GM23338 (cell line): ENCODE results near the gene CD69. TPM values are rescaled to one million over a fixed set of nuclear protein-coding genes. Genes with fewer than 3 reads are reported as not detected.

Source experiments
- ATAC-seq: fragments of 200-7000 bp; cut with Tn5 transposase; 3 replicates; pipeline ENCODE4 v1.9.1; 2020
- DNase-seq: peaks from one replicate; pipeline ENCODE4 v3.0.0-alpha.2; 2015; ENCODE audit warnings: low spot score
- H2AFZ ChIP-seq: fragments of 200-600 bp; sonication (generic); 2 replicates; pipeline ENCODE4 v1.8.0; 2016; ENCODE audit warnings: antibody characterized with exemption, mild to moderate bottlenecking, moderate library complexity
- H3F3A ChIP-seq: fragments of 200-600 bp; sonication (generic); replicated peaks from 2 replicates; pipeline ENCODE4 v1.8.0; 2017; ENCODE audit warnings: antibody characterized with exemption, mixed run types, low read depth
- H3K27ac ChIP-seq: fragments of 200-600 bp; sonication (generic); 2 replicates; pipeline ENCODE4 v1.6.1; 2016; ENCODE audit warnings: low read depth
- H3K27me3 ChIP-seq: fragments of 200-600 bp; sonication (generic); 2 replicates; pipeline ENCODE4 v1.8.0; 2016; ENCODE audit warnings: mild to moderate bottlenecking, mixed run types, moderate library complexity; ENCODE audit not compliant: insufficient read depth
- H3K36me3 ChIP-seq: fragments of 200-600 bp; sonication (generic); 2 replicates; pipeline ENCODE4 v1.8.0; 2016; ENCODE audit warnings: mild to moderate bottlenecking; ENCODE audit not compliant: insufficient read depth
- H3K4me1 ChIP-seq: fragments of 200-600 bp; sonication (generic); 2 replicates; pipeline ENCODE4 v1.8.0; 2016; ENCODE audit warnings: mild to moderate bottlenecking, moderate library complexity; ENCODE audit not compliant: insufficient read depth
- H3K4me2 ChIP-seq: fragments of 200-600 bp; sonication (generic); 2 replicates; pipeline ENCODE4 v1.7.1; 2017; ENCODE audit warnings: mixed run types
- H3K4me3 ChIP-seq: fragments of 200-600 bp; sonication (generic); 2 replicates; pipeline ENCODE4 v1.6.1; 2016; ENCODE audit warnings: mixed run types
- H3K79me2 ChIP-seq: fragments of 200-600 bp; sonication (generic); replicated peaks from 2 replicates; pipeline ENCODE4 v1.8.0; 2017; ENCODE audit warnings: mild to moderate bottlenecking; ENCODE audit not compliant: insufficient read depth
- H3K9me2 ChIP-seq: fragments of 200-600 bp; sonication (generic); 2 replicates; pipeline ENCODE4 v1.8.0; 2017; ENCODE audit not compliant: insufficient read depth
- H4K20me1 ChIP-seq: fragments of 200-600 bp; sonication (generic); replicated peaks from 2 replicates; pipeline ENCODE4 v1.8.0; 2017; ENCODE audit warnings: mild to moderate bottlenecking; ENCODE audit not compliant: insufficient read depth
- H3K27ac Mint-ChIP-seq: 2 replicates; pipeline ENCODE4 v1.8.0; 2020; ENCODE audit warnings: inconsistent platforms, mild to moderate bottlenecking, moderate library complexity, mixed read lengths
- H3K27me3 Mint-ChIP-seq: 3 replicates; pipeline ENCODE4 v1.8.0; 2022; ENCODE audit warnings: low read depth, mild to moderate bottlenecking, moderate library complexity, mixed read lengths, inconsistent platforms; ENCODE audit not compliant: insufficient read depth, poor library complexity
- H3K36me3 Mint-ChIP-seq: 3 replicates; pipeline ENCODE4 v1.8.0; 2021; ENCODE audit warnings: low read depth, mild to moderate bottlenecking, inconsistent platforms, moderate library complexity, mixed read lengths
- H3K4me1 Mint-ChIP-seq: 3 replicates; pipeline ENCODE4 v1.8.0; 2020; ENCODE audit warnings: mild to moderate bottlenecking, inconsistent platforms, mixed read lengths
- H3K4me3 Mint-ChIP-seq: 3 replicates; pipeline ENCODE4 v1.8.0; 2021; ENCODE audit warnings: moderate library complexity, mild to moderate bottlenecking, inconsistent platforms, mixed read lengths
- H3K9me3 Mint-ChIP-seq: 3 replicates; pipeline ENCODE4 v1.8.0; 2020; ENCODE audit warnings: moderate library complexity, mild to moderate bottlenecking, inconsistent platforms, mixed read lengths
- CREB1 ChIP-seq: fragments of 250-450 bp; sonication (Bioruptor Pico); IDR thresholded peaks from 2 replicates; pipeline ENCODE4 v1.5.0; 2020; ENCODE audit warnings: low read depth, mild to moderate bottlenecking, moderate library complexity
- CTCF ChIP-seq, 2 experiments: fragments of 200-600 bp in 1 of 2; sonication (generic) in 1 of 2; conservative IDR thresholded peaks; 2 replicates each; pipeline versions ENCODE4 v1.5.1 to v1.6.1; 2016 to 2017; ENCODE audit warnings: antibody characterized with exemption in 2 of 2, low read depth in 2 of 2, mild to moderate bottlenecking in 2 of 2, moderate library complexity in 1 of 2
- EZH2 ChIP-seq: fragments of 200-600 bp; sonication (generic); IDR thresholded peaks from one replicate; pipeline ENCODE4 v1.8.0; 2017; ENCODE audit warnings: antibody characterized with exemption, mild to moderate bottlenecking, low read depth; ENCODE audit not compliant: unreplicated experiment
- EZH2phosphoT487 ChIP-seq: fragments of 200-600 bp; sonication (generic); IDR thresholded peaks from one replicate; pipeline ENCODE4 v1.8.1; 2018; ENCODE audit warnings: antibody characterized with exemption; ENCODE audit not compliant: unreplicated experiment
- JUNB ChIP-seq: IDR thresholded peaks from one replicate; pipeline ENCODE4 v1.6.1; 2016; ENCODE audit warnings: antibody characterized with exemption; ENCODE audit not compliant: unreplicated experiment
- NANOG ChIP-seq: IDR thresholded peaks from 2 replicates; pipeline ENCODE4 v1.6.1; 2016; ENCODE audit warnings: antibody characterized with exemption, borderline replicate concordance
- POLR2AphosphoS5 ChIP-seq: IDR thresholded peaks from 2 replicates; pipeline ENCODE4 v1.6.1; 2016; ENCODE audit warnings: antibody characterized with exemption, low read depth
- STAT1 ChIP-seq: IDR thresholded peaks from one replicate; pipeline ENCODE4 v1.6.1; 2016; ENCODE audit warnings: antibody characterized with exemption; ENCODE audit not compliant: unreplicated experiment
- ZNF331 ChIP-seq: fragments of 250-450 bp; sonication (Bioruptor Pico); IDR thresholded peaks from 2 replicates; pipeline ENCODE4 v1.5.0; 2020; ENCODE audit warnings: low read depth, mild to moderate bottlenecking, moderate library complexity
- polyA plus RNA-seq: library from polyadenylated mRNA; unstranded; fragments of >200 nt; fragmentation: Nextera tagmentation; extraction: Ambion mirVana; gene quantifications from 2 replicates; pipeline ENCODE4 v1.2.1, GENCODE V29; 2016
- total RNA-seq: library from RNA; depleted of rRNA; stranded (reverse); fragments of >200 nt; shearing (Covaris generic); gene quantifications from 2 replicates; pipeline ENCODE4 v1.2.3, GENCODE V29; 2014
- TF ChIP-seq, protein P1 (sequence below): IDR thresholded peaks from 2 replicates; pipeline ENCODE4 v1.6.1; 2016; ENCODE audit warnings: antibody characterized with exemption
- TF ChIP-seq, protein P2 (sequence below): IDR thresholded peaks from one replicate; pipeline ENCODE4 v1.6.1; 2018; ENCODE audit warnings: antibody characterized with exemption; ENCODE audit not compliant: unreplicated experiment

CD69 gene
- total and polyA plus RNA-seq, 2 experiments from 2014 or later = not detected

DNA sequence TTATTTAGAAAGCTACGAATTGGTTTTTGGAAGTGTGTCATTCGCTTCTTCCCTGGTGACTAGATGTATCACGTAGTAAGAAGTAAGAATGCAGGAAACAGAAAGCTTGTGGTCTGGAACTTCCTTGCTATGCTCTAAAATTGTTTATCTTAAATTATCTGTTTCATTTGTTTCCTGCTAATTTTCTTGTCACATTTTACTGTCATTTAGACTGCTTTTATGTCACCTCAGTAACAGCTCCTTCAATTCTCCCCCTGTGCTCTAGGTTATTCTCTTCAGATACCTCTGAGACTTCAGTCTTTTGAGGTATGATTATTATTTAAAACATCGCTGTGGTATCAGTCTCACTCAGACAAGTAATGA lies 699 bp upstream of the CD69 start (continued):
- TF ChIP-seq, protein P1, sequence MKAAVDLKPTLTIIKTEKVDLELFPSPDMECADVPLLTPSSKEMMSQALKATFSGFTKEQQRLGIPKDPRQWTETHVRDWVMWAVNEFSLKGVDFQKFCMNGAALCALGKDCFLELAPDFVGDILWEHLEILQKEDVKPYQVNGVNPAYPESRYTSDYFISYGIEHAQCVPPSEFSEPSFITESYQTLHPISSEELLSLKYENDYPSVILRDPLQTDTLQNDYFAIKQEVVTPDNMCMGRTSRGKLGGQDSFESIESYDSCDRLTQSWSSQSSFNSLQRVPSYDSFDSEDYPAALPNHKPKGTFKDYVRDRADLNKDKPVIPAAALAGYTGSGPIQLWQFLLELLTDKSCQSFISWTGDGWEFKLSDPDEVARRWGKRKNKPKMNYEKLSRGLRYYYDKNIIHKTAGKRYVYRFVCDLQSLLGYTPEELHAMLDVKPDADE = no peak
- TF ChIP-seq CREB1 (CRISPR knock-in tag) (no peak), ZNF331 (CRISPR knock-in tag) (no peak), JUNB (no peak), NANOG (no peak)
- TF ChIP-seq, protein P2, sequence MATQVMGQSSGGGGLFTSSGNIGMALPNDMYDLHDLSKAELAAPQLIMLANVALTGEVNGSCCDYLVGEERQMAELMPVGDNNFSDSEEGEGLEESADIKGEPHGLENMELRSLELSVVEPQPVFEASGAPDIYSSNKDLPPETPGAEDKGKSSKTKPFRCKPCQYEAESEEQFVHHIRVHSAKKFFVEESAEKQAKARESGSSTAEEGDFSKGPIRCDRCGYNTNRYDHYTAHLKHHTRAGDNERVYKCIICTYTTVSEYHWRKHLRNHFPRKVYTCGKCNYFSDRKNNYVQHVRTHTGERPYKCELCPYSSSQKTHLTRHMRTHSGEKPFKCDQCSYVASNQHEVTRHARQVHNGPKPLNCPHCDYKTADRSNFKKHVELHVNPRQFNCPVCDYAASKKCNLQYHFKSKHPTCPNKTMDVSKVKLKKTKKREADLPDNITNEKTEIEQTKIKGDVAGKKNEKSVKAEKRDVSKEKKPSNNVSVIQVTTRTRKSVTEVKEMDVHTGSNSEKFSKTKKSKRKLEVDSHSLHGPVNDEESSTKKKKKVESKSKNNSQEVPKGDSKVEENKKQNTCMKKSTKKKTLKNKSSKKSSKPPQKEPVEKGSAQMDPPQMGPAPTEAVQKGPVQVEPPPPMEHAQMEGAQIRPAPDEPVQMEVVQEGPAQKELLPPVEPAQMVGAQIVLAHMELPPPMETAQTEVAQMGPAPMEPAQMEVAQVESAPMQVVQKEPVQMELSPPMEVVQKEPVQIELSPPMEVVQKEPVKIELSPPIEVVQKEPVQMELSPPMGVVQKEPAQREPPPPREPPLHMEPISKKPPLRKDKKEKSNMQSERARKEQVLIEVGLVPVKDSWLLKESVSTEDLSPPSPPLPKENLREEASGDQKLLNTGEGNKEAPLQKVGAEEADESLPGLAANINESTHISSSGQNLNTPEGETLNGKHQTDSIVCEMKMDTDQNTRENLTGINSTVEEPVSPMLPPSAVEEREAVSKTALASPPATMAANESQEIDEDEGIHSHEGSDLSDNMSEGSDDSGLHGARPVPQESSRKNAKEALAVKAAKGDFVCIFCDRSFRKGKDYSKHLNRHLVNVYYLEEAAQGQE = no peak

DNA sequence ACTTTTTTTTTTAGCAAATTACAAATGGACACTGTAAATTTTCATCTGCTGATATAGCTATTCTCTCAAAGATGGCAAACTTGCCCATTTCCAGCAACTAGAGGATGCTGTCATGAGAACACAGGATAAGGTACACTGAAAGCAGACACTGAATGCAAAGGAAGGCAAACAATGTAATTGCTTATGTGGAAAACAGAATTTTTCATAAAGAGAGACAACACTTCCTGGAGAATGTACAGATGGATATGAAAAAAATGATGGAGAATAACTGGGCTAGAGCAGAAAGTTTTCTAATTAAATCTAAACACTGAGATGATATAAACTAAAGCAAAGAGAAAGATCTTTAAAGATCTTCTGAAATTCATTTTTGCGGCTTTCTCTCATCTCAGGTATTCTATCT lies 581 bp downstream of the CD69 start:
- Mint-ChIP-seq H3K27me3 (no peaks in the 10 kb centered on the region), H3K36me3 (no peaks in the 10 kb centered on the region), H3K4me1 (peaks cover 13% of the 10 kb centered on the region; the same call in 2 of the 3 replicates), H3K9me3 (no peaks in the 10 kb centered on the region), H3K27ac (no peak overlapping the region), H3K4me3 (no peak overlapping the region)
- no peak for DNase-seq
- Histone ChIP-seq H3K36me3 (no peaks in the 10 kb centered on the region), H4K20me1 (no peaks in the 10 kb centered on the region), H2AFZ (no peak overlapping the region), H3K9me2 (no peaks in the 10 kb centered on the region), H3K4me1 (peaks cover 11% of the 10 kb centered on the region; the same call in 1 of the 2 replicates), H3K27ac (no peak overlapping the region), H3F3A (no peaks in the 10 kb centered on the region), H3K4me3 (no peak overlapping the region), H3K79me2 (no peaks in the 10 kb centered on the region), H3K4me2 (no peak overlapping the region), H3K27me3 (no peaks in the 10 kb centered on the region)
- no peak for ATAC-seq
- TF ChIP-seq ZNF331 (CRISPR knock-in tag) (no peak), POLR2AphosphoS5 (no peak), EZH2phosphoT487 (no peak), STAT1 (no peak), CTCF (conservative IDR thresholded peaks at IDR 0.05; ENCODE audit: low read depth in 2 of 2) (no peak), NANOG (no peak), EZH2 (no peak)
- TF ChIP-seq, protein P1 = no peak
- TF ChIP-seq, protein P2 = no peak
